Neural cell (in vitro differentiated cells): ENCODE data around the gene CNTNAP1.

Source experiments
- EP300 ChIP-seq: fragments of 450-650 bp; conservative IDR thresholded peaks from 2 replicates; pipeline ENCODE4 v1.6.1; 2014; ENCODE audit warnings: antibody characterized with exemption, mild to moderate bottlenecking, moderate library complexity; ENCODE audit not compliant: poor library complexity, severe bottlenecking
- EZH2 ChIP-seq: fragments of 200-600, 300-800 bp; shearing (Covaris generic), sonication (generic); IDR thresholded peaks from 2 replicates; pipeline ENCODE4 v1.6.1; 2014; ENCODE audit warnings: antibody characterized with exemption, low read length, borderline replicate concordance, mild to moderate bottlenecking; ENCODE audit not compliant: insufficient read depth, poor library complexity, severe bottlenecking
- POLR2AphosphoS5 ChIP-seq: IDR thresholded peaks from 2 replicates; pipeline ENCODE4 v1.6.1; 2012
- RAD21 ChIP-seq: fragments of 450-650 bp; conservative IDR thresholded peaks from 2 replicates; pipeline ENCODE4 v1.6.1; 2014; ENCODE audit warnings: antibody characterized with exemption, mild to moderate bottlenecking, moderate library complexity
- SMC3 ChIP-seq: fragments of 450-650 bp; conservative IDR thresholded peaks from 2 replicates; pipeline ENCODE4 v1.6.1; 2014; ENCODE audit warnings: antibody characterized with exemption, mild to moderate bottlenecking, moderate library complexity; ENCODE audit not compliant: poor library complexity
- TF ChIP-seq, protein P1 (sequence below): fragments of 450-650 bp; IDR thresholded peaks from 2 replicates; pipeline ENCODE4 v1.5.1; 2014; ENCODE audit warnings: antibody characterized with exemption, mild to moderate bottlenecking, moderate library complexity; ENCODE audit not compliant: poor library complexity, severe bottlenecking

DNA sequence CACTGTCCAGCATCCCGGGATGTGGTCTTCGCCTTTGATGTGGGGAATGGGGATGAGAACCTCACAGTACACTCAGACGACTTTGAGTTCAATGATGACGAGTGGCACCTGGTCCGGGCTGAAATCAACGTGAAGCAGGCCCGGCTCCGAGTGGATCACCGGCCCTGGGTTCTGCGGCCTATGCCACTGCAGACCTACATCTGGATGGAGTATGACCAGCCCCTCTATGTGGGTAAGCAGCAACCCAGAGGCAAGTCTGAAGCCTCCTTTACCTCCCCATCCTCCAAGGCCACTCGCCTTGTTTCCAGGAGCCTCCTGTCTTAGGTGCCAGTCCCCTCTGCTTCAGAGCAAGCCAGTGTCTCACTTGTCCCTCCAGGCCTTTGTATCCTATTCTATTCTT, 10.2 kb downstream of the CNTNAP1 start:
- TF ChIP-seq SMC3 = no peak
- TF ChIP-seq, protein P1, sequence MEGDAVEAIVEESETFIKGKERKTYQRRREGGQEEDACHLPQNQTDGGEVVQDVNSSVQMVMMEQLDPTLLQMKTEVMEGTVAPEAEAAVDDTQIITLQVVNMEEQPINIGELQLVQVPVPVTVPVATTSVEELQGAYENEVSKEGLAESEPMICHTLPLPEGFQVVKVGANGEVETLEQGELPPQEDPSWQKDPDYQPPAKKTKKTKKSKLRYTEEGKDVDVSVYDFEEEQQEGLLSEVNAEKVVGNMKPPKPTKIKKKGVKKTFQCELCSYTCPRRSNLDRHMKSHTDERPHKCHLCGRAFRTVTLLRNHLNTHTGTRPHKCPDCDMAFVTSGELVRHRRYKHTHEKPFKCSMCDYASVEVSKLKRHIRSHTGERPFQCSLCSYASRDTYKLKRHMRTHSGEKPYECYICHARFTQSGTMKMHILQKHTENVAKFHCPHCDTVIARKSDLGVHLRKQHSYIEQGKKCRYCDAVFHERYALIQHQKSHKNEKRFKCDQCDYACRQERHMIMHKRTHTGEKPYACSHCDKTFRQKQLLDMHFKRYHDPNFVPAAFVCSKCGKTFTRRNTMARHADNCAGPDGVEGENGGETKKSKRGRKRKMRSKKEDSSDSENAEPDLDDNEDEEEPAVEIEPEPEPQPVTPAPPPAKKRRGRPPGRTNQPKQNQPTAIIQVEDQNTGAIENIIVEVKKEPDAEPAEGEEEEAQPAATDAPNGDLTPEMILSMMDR = no peak
- no peak for TF ChIP-seq POLR2AphosphoS5
- no peak for TF ChIP-seq EZH2
- no peak for TF ChIP-seq RAD21
- no peak for TF ChIP-seq EP300
